PC-3 (cell line): ENCODE measurements around the gene FSTL5. TPM values are rescaled to one million over a fixed set of nuclear protein-coding genes. Genes with fewer than 3 reads are reported as not detected.

Experiments used
- ATAC-seq: fragments of 200-7000 bp; cut with Tn5 transposase; 2 replicates; pipeline ENCODE4 v1.9.1; 2020; ENCODE audit warnings: mild to moderate bottlenecking, moderate library complexity
- BruUV-seq: library from RNA; stranded (reverse); fragments of 400-500 nt; replicated peaks from 2 replicates; lab custom pipeline; 2021; lab: Mats Ljungman, UMichigan
- CTCF ChIA-PET: fragments of 300-600 bp; sonication (Branson Sonifier 250); formaldehyde crosslinking; loops from one replicate; lab custom pipeline; 2022; ENCODE audit warnings: antibody characterized with exemption; lab: Charles Lee
- POLR2A ChIA-PET: fragments of 300-600 bp; sonication (Branson Sonifier 250); formaldehyde crosslinking; loops from one replicate; lab custom pipeline; 2022; ENCODE audit warnings: antibody characterized with exemption; ENCODE audit not compliant: unreplicated experiment; lab: Charles Lee
- DNase-seq: peaks from one replicate; pipeline ENCODE4 v3.0.0-alpha.2; 2015
- H2AFZ ChIP-seq: fragments of 300-600 bp; sonication (generic); 2 replicates; pipeline ENCODE4 v1.6.0; 2016; ENCODE audit warnings: antibody characterized with exemption, low read length
- H3F3A ChIP-seq: fragments of 300-600 bp; sonication (generic); one replicate; pipeline ENCODE4 v1.6.0; 2017; ENCODE audit warnings: antibody characterized with exemption, low read length, control low read depth, mild to moderate bottlenecking; ENCODE audit not compliant: unreplicated experiment
- H3K27ac ChIP-seq: fragments of 300-600 bp; sonication (generic); 2 replicates; pipeline ENCODE4 v1.5.1; 2016; ENCODE audit warnings: mild to moderate bottlenecking, low read length
- H3K27me3 ChIP-seq: fragments of 300-600 bp; sonication (generic); 2 replicates; pipeline ENCODE4 v1.6.1; 2016; ENCODE audit warnings: low read length, mixed read lengths
- H3K36me3 ChIP-seq: fragments of 300-600 bp; sonication (generic); 2 replicates; pipeline ENCODE4 v1.6.1; 2016; ENCODE audit warnings: low read depth, mixed run types, low read length, mixed read lengths
- H3K4me1 ChIP-seq: fragments of 300-600 bp; sonication (generic); 2 replicates; pipeline ENCODE4 v1.5.1; 2016; ENCODE audit warnings: low read length; ENCODE audit not compliant: insufficient read depth
- H3K4me2 ChIP-seq: fragments of 300-600 bp; sonication (generic); 2 replicates; pipeline ENCODE4 v1.6.0; 2016; ENCODE audit warnings: low read length
- H3K4me3 ChIP-seq: fragments of 300-600 bp; sonication (generic); 2 replicates; pipeline ENCODE4 v1.5.1; 2016; ENCODE audit warnings: mild to moderate bottlenecking, low read length, mixed read lengths
- H3K79me2 ChIP-seq: fragments of 300-600 bp; sonication (generic); 2 replicates; pipeline ENCODE4 v1.6.1; 2017; ENCODE audit warnings: low read length, mixed read lengths
- H3K9ac ChIP-seq: fragments of 300-600 bp; sonication (generic); 2 replicates; pipeline ENCODE4 v1.6.0; 2016; ENCODE audit warnings: mild to moderate bottlenecking, low read length
- H3K9me2 ChIP-seq: fragments of 300-600 bp; sonication (generic); replicated peaks from 2 replicates; pipeline ENCODE4 v1.6.1; 2016; ENCODE audit warnings: mixed run types, low read length, mixed read lengths
- H3K9me3 ChIP-seq: fragments of 300-600 bp; sonication (generic); 2 replicates; pipeline ENCODE4 v1.6.1; 2016; ENCODE audit warnings: low read length, mixed read lengths
- H4K20me1 ChIP-seq: fragments of 300-600 bp; sonication (generic); 2 replicates; pipeline ENCODE4 v1.6.1; 2016; ENCODE audit warnings: low read length, mixed read lengths
- CTCF ChIP-seq: fragments of 300-600 bp; sonication (generic); conservative IDR thresholded peaks from 2 replicates; pipeline ENCODE4 v1.5.1; 2017; ENCODE audit warnings: antibody characterized with exemption, low read depth, mild to moderate bottlenecking, low read length
- EZH2 ChIP-seq: fragments of 300-600 bp; sonication (generic); IDR thresholded peaks from one replicate; pipeline ENCODE4 v1.6.1; 2017; ENCODE audit warnings: antibody characterized with exemption, mild to moderate bottlenecking, low read length; ENCODE audit not compliant: unreplicated experiment
- EZH2phosphoT487 ChIP-seq: fragments of 300-600 bp; sonication (generic); IDR thresholded peaks from 2 replicates; pipeline ENCODE4 v1.6.1; 2018; ENCODE audit warnings: mild to moderate bottlenecking, antibody characterized with exemption, low read length, borderline replicate concordance
- intact Hi-C: fragments of 100-400 bp; cut with micrococcal nuclease; formaldehyde crosslinking; loops from 2 replicates; pipeline ENCODE4 v1.9.0; 2023
- total RNA-seq: library from RNA; depleted of rRNA; stranded (reverse); fragments of >200 nt; gene quantifications from 2 replicates; pipeline ENCODE4 v1.2.3, GENCODE V29; 2014

The FSTL5 gene
- total RNA-seq, 1 experiment from 2014 or later = not detected

GRCh38 chr4:161438096-161438495 is 725.7 kb downstream of the FSTL5 start:
- no peaks in the 10 kb centered on the region for H3K36me3 ChIP-seq
- POLR2A ChIA-PET = no interaction called here
- H3K27ac ChIP-seq = no peak overlapping the region
- ATAC-seq (no peak), DNase-seq (no peak)
- no peaks in the 10 kb centered on the region for H3F3A ChIP-seq
- BruUV-seq = no TSS peak
- H3K79me2 ChIP-seq = no peaks in the 10 kb centered on the region
- H4K20me1 ChIP-seq = no peaks in the 10 kb centered on the region
- CTCF ChIA-PET = no interaction called here
- no peak overlapping the region for H3K4me3 ChIP-seq
- intact Hi-C loops = no loop called here
- no peak for TF ChIP-seq CTCF
- no peak for TF ChIP-seq EZH2
- TF ChIP-seq EZH2phosphoT487 = no peak
- H3K9ac ChIP-seq = no peak overlapping the region
- no peak overlapping the region for H3K4me2 ChIP-seq
- H3K4me1 ChIP-seq = no peaks in the 10 kb centered on the region
- H3K9me2 ChIP-seq = no peaks in the 10 kb centered on the region
- no peaks in the 10 kb centered on the region for H3K9me3 ChIP-seq
- no peak overlapping the region for H2AFZ ChIP-seq
- no peaks in the 10 kb centered on the region for H3K27me3 ChIP-seq

- Histone ChIP-seq H3K9me3 (no peaks in the 10 kb centered on the region), H3K36me3 (no peaks in the 10 kb centered on the region), H3K4me3 (no peak overlapping the region), H3K27ac (no peak overlapping the region), H3K9ac (no peak overlapping the region), H3K4me2 (no peak overlapping the region), H3K27me3 (no peaks in the 10 kb centered on the region), H3F3A (no peaks in the 10 kb centered on the region), H2AFZ (no peak overlapping the region), H3K4me1 (no peaks in the 10 kb centered on the region), H3K79me2 (no peaks in the 10 kb centered on the region), H4K20me1 (no peaks in the 10 kb centered on the region), H3K9me2 (no peaks in the 10 kb centered on the region)
- TF ChIP-seq CTCF (no peak), EZH2 (no peak), EZH2phosphoT487 (no peak)
- no peak for ATAC-seq
- no peak for DNase-seq
- ChIA-PET CTCF (no interaction called here), POLR2A (no interaction called here)
- BruUV-seq = no TSS peak
- intact Hi-C loops = no loop called here
Observed at GRCh38 chr4:161428180-161428965, 735.4 kb downstream of the FSTL5 start.

GRCh38 chr4:161419822-161420221 is 744.0 kb downstream of the FSTL5 start:
- no peak overlapping the region for H3K27ac ChIP-seq
- H3K79me2 ChIP-seq = no peaks in the 10 kb centered on the region
- H4K20me1 ChIP-seq = no peaks in the 10 kb centered on the region
- CTCF ChIA-PET = no interaction called here
- H3K9ac ChIP-seq = no peak overlapping the region
- no TSS peak for BruUV-seq
- no peak overlapping the region for H3K4me2 ChIP-seq
- intact Hi-C loops = loop anchor here (1.0 kb wide), 1 partner anchor 100 kb away; no protein-coding TSS in a partner anchor
- H3K4me1 ChIP-seq = no peaks in the 10 kb centered on the region
- H3K27me3 ChIP-seq = no peaks in the 10 kb centered on the region
- ATAC-seq (peak; percentile 48; the same call in 1 of the 2 replicates), DNase-seq (peak; percentile 10)
- TF ChIP-seq EZH2 (no peak), EZH2phosphoT487 (no peak), CTCF (peak; percentile 45)
- POLR2A ChIA-PET = no interaction called here
- H2AFZ ChIP-seq = no peak overlapping the region
- H3K9me3 ChIP-seq = no peaks in the 10 kb centered on the region
- H3K9me2 ChIP-seq = no peaks in the 10 kb centered on the region
- no peaks in the 10 kb centered on the region for H3F3A ChIP-seq
- no peaks in the 10 kb centered on the region for H3K36me3 ChIP-seq
- H3K4me3 ChIP-seq = no peak overlapping the region
